Caki2 (cell line): Measurements from ENCODE around the gene MPZL2. TPM values are rescaled to one million over a fixed set of nuclear protein-coding genes. Genes with fewer than 3 reads are reported as not detected.
A peak's percentile ranks its signal among the peaks of the same experiment; 100 is the strongest.
"Not testable (repeated sequence)": the region's sequence is repeated elsewhere in the genome, so short reads cannot be mapped to it uniquely, and the experiment has no call there.

Experiments used
- DNase-seq: peaks from one replicate; pipeline ENCODE4 v3.0.0-alpha.2; 2015; ENCODE audit warnings: low read depth
- in situ Hi-C: cut with HindIII; loops from 2 replicates; pipeline ENCODE4 v1.10.0; 2016; ENCODE audit warnings: low sequenced_read_pairs, low pct_unique_long_range_greater_than_20kb, mixed read lengths
- total RNA-seq: library from RNA; depleted of rRNA; stranded (reverse); fragments of >200 nt; shearing (Covaris generic); gene quantifications from 2 replicates; pipeline ENCODE4 v1.2.3, GENCODE V29; 2014; ENCODE audit warnings: low replicate concordance; rRNA removed

The MPZL2 gene
- not detected in 2 replicates for total RNA-seq

GRCh38 chr11:118263695-118264568, at the start of gene MPZL2:
MPZL2 (minus strand) TSS chr11:118264297; CDS start chr11:118264153, 144 bp downstream.
- no peak for DNase-seq
- in situ Hi-C loops, result no loop called here

- in situ Hi-C loops, result no loop called here
- no peak for DNase-seq
These were observed 49.1 kb upstream of the MPZL2 start for GRCh38 chr11:118313242-118313641.

- in situ Hi-C loops, result no loop called here
- no peak for DNase-seq
These were observed 48.2 kb upstream of the MPZL2 start for GRCh38 chr11:118312328-118312727.

- in situ Hi-C loops, result no loop called here
- no peak for DNase-seq
These were observed 47.4 kb upstream of the MPZL2 start for GRCh38 chr11:118311518-118311917.

DNA sequence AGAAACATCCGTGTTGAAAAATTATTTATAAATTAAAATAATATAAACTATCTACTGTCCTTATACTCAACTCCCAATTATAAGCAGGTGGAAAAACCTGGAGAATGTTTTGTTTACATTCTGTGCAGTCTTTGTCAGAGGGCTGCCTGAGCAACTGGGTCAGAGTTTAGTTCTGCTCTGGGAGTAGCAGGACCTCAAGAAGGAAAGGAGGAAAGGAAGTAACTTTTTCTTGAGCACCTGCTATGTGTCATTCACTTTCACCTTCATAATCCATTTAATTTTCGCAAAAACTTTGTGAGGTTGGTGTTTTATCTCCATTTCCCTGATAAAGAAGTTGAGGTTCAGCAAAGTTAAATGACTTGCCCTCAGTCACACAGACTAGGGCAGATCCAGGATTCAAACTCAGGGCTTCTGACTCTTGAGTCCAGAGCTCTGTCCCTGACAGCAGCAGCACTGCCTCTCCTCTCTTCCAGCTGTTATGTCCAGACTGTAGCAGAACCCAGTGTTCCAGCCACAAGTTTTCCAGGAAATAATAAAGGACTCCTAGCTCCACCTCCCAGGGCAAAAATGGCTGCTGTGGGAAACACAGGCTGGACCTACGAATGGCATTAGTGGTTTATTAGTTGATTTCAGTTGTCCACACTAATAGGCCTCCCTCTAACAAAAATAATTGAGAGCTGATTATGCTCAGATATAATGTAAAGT, 46.8 kb upstream of the MPZL2 start:
- no peak for DNase-seq
- in situ Hi-C loops, result no loop called here

DNA sequence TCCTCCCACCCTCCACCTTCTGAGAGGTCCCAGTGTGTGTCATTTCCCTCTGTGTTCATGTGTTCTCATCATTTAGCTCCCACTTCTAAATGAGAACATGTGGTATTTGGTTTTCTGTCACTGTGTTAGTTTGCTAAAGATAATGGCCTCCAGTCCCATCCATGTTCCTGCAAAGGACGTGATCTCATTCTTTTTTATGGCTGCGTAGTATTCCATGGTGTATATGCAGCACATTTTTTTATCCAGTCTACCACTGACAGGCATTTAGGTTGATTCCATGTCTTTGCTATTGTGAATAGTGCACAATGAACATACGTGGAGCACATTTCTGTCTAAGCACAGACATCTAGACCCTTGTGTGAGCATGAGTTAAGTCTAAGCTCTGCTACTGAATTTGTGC, 46.2 kb upstream of the MPZL2 start:
- DNase-seq, result no peak
- in situ Hi-C loops, result no loop called here

DNA sequence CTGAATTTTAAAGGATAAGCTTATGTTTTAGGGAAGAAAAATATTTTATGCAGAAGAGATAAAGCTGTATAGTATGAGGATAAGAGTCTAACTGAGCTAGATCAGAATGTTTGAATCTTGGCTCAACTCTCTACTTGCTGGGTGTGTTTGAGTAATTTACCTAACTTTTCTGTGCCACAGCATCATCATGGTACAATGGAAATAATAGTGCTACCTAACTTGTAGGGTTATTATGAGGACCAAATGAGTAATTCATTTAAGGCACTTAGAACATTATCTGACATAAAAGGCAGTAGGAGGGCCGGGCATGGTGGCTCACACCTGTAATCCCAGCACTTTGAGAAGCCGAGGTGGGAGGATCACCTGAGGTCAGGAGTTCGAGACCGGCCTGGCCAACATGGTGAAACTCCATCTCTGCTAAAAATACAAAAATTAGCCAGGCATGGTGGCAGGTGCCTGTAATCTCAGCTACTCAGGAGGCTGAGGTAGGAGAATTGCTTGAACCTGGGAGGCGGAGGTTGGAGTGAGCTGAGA, 45.0 kb upstream of the MPZL2 start:
- in situ Hi-C loops, DNase-seq: not testable (repeated sequence)

GRCh38 chr11:118306556-118306955, 42.5 kb upstream of the MPZL2 start:
- no peak for DNase-seq
- in situ Hi-C loops, result no loop called here

DNA sequence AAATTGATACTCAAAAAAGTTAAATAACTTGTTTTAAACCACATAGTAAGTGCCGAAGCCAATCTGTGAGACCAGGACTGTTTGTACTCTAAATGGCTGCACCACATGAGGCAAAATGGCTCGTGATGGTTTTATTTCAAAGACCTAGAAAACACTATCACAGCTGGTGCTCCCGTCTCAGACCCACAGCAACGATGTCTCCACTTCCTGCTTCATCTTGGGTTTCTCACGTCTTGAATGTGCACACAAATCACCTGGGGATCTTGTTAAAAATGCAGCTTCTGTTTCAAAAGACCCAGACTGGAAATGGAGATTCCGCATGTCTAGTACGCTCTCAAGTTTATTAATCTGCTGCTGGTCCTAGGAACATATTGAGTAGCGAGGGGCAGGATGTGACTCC, 41.6 kb upstream of the MPZL2 start:
- in situ Hi-C loops, result no loop called here
- no peak for DNase-seq

GRCh38 chr11:118304568-118305248, 40.6 kb upstream of the MPZL2 start, which contains the start of gene CD3E:
CD3E (plus strand) TSS chr11:118304730; CDS start chr11:118304953, 223 bp downstream.
- in situ Hi-C loops, result no loop called here
- DNase-seq, result no peak

GRCh38 chr11:118304227-118304567, 40.1 kb upstream of the MPZL2 start:
- in situ Hi-C loops, result no loop called here
- no peak for DNase-seq

- no peak for DNase-seq
- in situ Hi-C loops, result no loop called here
These were observed 37.6 kb upstream of the MPZL2 start for GRCh38 chr11:118301600-118302195.

- in situ Hi-C loops, result no loop called here
- DNase-seq, result peak; percentile 24
These were observed 31.8 kb upstream of the MPZL2 start for GRCh38 chr11:118295815-118296454.

DNA sequence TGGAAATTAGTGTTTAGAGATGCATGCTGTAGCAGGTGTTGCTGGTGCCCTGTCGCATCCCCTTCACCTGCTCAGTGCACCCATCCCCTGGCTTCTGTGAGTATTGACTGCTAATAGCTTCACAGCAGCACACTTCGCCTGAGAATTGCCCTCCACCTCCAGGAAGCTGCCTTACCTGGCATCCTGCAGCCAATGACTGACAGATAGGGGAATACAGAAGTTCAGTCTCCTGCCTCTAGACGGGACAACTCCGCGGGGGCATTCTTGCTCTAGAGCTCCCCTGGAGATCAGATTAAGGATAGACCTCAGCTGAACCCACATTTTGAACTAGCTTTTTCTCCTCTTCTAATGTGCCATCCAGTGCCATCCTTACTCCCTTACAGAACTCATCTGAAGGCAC, 31.1 kb upstream of the MPZL2 start:
- in situ Hi-C loops, result no loop called here

GRCh38 chr11:118294053-118294452, 30.0 kb upstream of the MPZL2 start:
- in situ Hi-C loops, result no loop called here
- no peak for DNase-seq

More for the DNA sequence above, 31.1 kb upstream of the MPZL2 start:
- no peak for DNase-seq

GRCh38 chr11:118291477-118292135, 27.5 kb upstream of the MPZL2 start:
- in situ Hi-C loops, result no loop called here
- no peak for DNase-seq

DNA sequence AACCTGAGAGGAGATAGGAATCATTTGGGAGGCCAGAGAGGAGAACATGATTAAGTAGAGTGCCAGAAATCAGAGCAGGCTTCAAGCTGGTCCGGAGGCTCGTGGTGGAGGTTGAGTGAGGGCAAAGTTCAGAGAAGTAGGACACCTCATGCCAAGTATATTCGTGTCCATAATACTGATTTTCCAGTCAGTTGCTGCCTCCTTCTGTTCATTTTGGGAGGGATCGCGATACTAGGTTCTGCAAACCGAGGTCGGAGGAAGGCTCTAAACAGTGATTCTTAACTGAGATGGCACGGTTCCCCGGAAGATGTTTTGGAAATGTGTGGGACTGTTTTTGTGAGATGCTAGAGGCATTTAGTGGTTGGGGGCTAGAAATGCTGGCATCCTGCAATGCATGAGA, 26.8 kb upstream of the MPZL2 start:
- in situ Hi-C loops, result no loop called here
- DNase-seq, result no peak
